A673 (cell line): ENCODE data around the gene PXK. TPM values are rescaled to one million over a fixed set of nuclear protein-coding genes. Genes with fewer than 3 reads are reported as not detected.

ENCODE experiments used
- BruUV-seq: library from RNA; stranded (reverse); fragments of 400-500 nt; replicated peaks from 2 replicates; lab custom pipeline; 2021; lab: Mats Ljungman, UMichigan
- CTCF ChIA-PET: fragments of 300-600 bp; sonication (Branson Sonifier 250); formaldehyde crosslinking; loops from one replicate; lab custom pipeline; 2022; ENCODE audit warnings: antibody characterized with exemption; lab: Charles Lee
- POLR2A ChIA-PET: fragments of 300-600 bp; sonication (Branson Sonifier 250); formaldehyde crosslinking; loops from one replicate; lab custom pipeline; 2022; ENCODE audit warnings: antibody characterized with exemption; ENCODE audit not compliant: low non-redundant PET; lab: Charles Lee
- DNase-seq: peaks from one replicate; pipeline ENCODE4 v3.0.0-alpha.2; 2015; ENCODE audit warnings: low spot score
- H3K27ac ChIP-seq: fragments of 200-600 bp; sonication (generic); 2 replicates; pipeline ENCODE4 v1.5.1; 2016; ENCODE audit warnings: mixed run types, low read depth, mild to moderate bottlenecking, mixed read lengths, antibody characterized with exemption, low read length; ENCODE audit not compliant: poor library complexity, severe bottlenecking
- H3K27me3 ChIP-seq: fragments of 200-600 bp; sonication (generic); replicated peaks from 2 replicates; pipeline ENCODE4 v1.6.1; 2017; ENCODE audit warnings: mixed run types, low read depth, mild to moderate bottlenecking, mixed read lengths, antibody characterized with exemption, low read length; ENCODE audit not compliant: insufficient read depth, poor library complexity
- H3K36me3 ChIP-seq: fragments of 200-600 bp; sonication (generic); 2 replicates; pipeline ENCODE4 v1.6.1; 2016; ENCODE audit warnings: mixed run types, mild to moderate bottlenecking, mixed read lengths, antibody characterized with exemption, low read length; ENCODE audit not compliant: insufficient read depth, poor library complexity, severe bottlenecking
- H3K4me1 ChIP-seq: fragments of 200-600 bp; sonication (generic); 2 replicates; pipeline ENCODE4 v1.6.1; 2017; ENCODE audit warnings: mixed run types, mild to moderate bottlenecking, mixed read lengths, antibody characterized with exemption, low read length; ENCODE audit not compliant: insufficient read depth, poor library complexity, severe bottlenecking
- H3K4me3 ChIP-seq: fragments of 200-600 bp; sonication (generic); 2 replicates; pipeline ENCODE4 v1.5.1; 2016; ENCODE audit warnings: low read depth, mixed run types, mild to moderate bottlenecking, mixed read lengths, low read length; ENCODE audit not compliant: poor library complexity, severe bottlenecking
- H3K9me3 ChIP-seq: fragments of 200-600 bp; sonication (generic); 2 replicates; pipeline ENCODE4 v1.6.1; 2016; ENCODE audit warnings: mixed run types, low read depth, mild to moderate bottlenecking, mixed read lengths, antibody characterized with exemption, low read length; ENCODE audit not compliant: poor library complexity, severe bottlenecking
- CTCF ChIP-seq: fragments of 300-800, 200-600 bp; sonication (generic); conservative IDR thresholded peaks from 2 replicates; pipeline ENCODE4 v1.5.1; 2017; ENCODE audit warnings: low read depth, mild to moderate bottlenecking, antibody characterized with exemption, low read length, moderate library complexity, mixed read lengths
- EZH2 ChIP-seq: fragments of 200-600 bp; sonication (generic); IDR thresholded peaks from 2 replicates; pipeline ENCODE4 v1.6.1; 2017; ENCODE audit warnings: borderline replicate concordance, low read depth, mild to moderate bottlenecking, mixed read lengths, antibody characterized with exemption, low read length; ENCODE audit not compliant: poor library complexity, severe bottlenecking
- intact Hi-C: fragments of 100-400 bp; cut with micrococcal nuclease; formaldehyde crosslinking; loops from one replicate; pipeline ENCODE4 v1.10.0; 2022; ENCODE audit not compliant: unreplicated experiment
- total RNA-seq: library from RNA; stranded (reverse); gene quantifications from 2 replicates; pipeline ENCODE4 v1.2.3, GENCODE V29; 2021

PXK gene
- total RNA-seq, 1 experiment from 2014 or later = 13.2 TPM

DNA sequence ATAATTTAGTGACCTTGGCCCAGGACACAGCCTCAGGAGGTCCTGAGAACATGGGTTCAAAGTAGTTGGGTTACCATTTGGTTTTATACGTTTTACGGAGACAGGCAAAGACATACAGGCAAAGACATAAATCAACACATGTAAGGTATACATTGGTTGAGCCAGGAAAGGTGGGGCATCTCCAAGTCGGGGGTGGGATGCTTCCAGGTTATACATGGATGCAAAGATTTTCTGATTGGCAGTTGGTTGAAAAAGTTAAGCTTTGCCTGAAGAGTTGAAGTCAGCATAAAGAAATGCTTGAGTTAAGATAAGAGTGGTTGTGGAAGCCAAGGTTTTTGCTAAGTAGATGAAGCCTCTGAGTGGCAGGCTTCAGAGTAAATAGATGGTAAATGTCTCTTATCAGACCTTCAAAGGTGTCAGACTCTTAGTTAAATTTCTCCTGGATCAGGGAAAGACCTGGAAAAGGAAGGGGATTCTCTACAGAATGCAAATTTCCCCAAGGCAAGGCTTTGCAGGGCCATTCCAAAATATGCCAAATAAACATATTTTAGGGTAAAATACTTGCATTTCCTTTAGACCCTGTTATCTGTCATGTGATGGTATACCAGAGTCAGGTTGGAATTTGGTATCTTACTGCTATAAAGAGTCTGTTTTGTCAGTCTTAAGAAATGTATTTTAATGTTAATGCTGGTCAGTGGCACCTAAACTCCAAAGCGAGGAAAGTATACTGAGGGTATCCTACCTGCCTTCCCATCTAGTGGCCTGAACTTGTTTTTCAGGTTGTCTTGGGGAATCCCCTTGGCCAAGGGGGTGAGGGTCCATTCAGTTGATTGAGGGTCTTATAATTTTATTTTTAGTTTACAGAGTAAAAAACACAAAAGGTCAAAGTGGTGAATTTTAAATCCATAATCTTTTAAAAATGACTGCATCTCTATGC, 109.1 kb downstream of the PXK start:
- ChIA-PET POLR2A (no interaction called here), CTCF (no interaction called here)
- BruUV-seq = no TSS peak
- Histone ChIP-seq H3K36me3 (no peaks in the 10 kb centered on the region), H3K27me3 (no peaks in the 10 kb centered on the region), H3K4me3 (no peak overlapping the region), H3K9me3 (no peaks in the 10 kb centered on the region), H3K27ac (no peak overlapping the region), H3K4me1 (no peaks in the 10 kb centered on the region)
- intact Hi-C loops = no loop called here
- no peak for DNase-seq
- TF ChIP-seq EZH2 = no peak
- TF ChIP-seq CTCF = no peak

- Histone ChIP-seq H3K9me3 (no peaks in the 10 kb centered on the region), H3K27me3 (no peaks in the 10 kb centered on the region), H3K4me3 (no peak overlapping the region), H3K4me1 (no peaks in the 10 kb centered on the region), H3K27ac (no peak overlapping the region), H3K36me3 (no peaks in the 10 kb centered on the region)
- ChIA-PET CTCF (no interaction called here), POLR2A (no interaction called here)
- TF ChIP-seq EZH2 = no peak
- TF ChIP-seq CTCF = no peak
- no peak for DNase-seq
- intact Hi-C loops = no loop called here
- no TSS peak for BruUV-seq
Measured at GRCh38 chr3:58452176-58452575, 119.5 kb downstream of the PXK start.

DNA sequence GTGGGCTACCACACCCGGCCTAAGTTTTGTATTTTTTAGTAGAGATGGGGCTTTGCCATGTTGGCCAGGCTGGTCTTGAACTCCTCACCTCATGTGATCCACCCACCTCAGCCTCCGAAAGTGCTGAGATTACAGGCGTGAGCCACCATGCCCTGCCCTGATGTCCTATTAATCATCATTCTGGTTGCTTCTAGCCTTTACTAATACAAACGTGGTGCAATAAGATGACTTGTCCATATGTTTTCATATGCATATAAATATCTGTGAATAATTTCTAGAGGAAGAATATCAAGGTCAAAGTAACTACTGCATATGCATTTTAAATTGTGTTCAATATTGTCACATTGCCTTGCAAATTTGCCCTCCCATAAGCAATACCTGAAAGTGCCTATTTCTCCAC, 126.5 kb downstream of the PXK start:
- H3K4me1 ChIP-seq = peaks cover 15% of the 10 kb centered on the region
- no peak overlapping the region for H3K27ac ChIP-seq
- H3K36me3 ChIP-seq = no peaks in the 10 kb centered on the region
- intact Hi-C loops = no loop called here
- H3K27me3 ChIP-seq = no peaks in the 10 kb centered on the region
- no peak overlapping the region for H3K4me3 ChIP-seq
- no TSS peak for BruUV-seq
- CTCF ChIA-PET = no interaction called here
- no peak for DNase-seq
- H3K9me3 ChIP-seq = no peaks in the 10 kb centered on the region
- POLR2A ChIA-PET = no interaction called here
- TF ChIP-seq CTCF (no peak), EZH2 (no peak)
